GM21786 (cell line): ENCODE data around the gene BTNL3.

Source experiments
- ATAC-seq: cut with Tn5 transposase; IDR thresholded peaks from one replicate; pipeline ENCODE4 v1.9.1; 2021; ENCODE audit not compliant: unreplicated experiment

Gene BTNL3

GRCh38 chr5:181020688-181021087 is 32.0 kb downstream of the BTNL3 start:
- no peak for ATAC-seq

GRCh38 chr5:181024245-181025064 is 35.8 kb downstream of the BTNL3 start:
- ATAC-seq = no peak

- ATAC-seq = no peak
Measured at GRCh38 chr5:181027452-181028031, 38.9 kb downstream of the BTNL3 start.

GRCh38 chr5:181028032-181028819 is 39.6 kb downstream of the BTNL3 start:
- no peak for ATAC-seq

- ATAC-seq = no peak
Measured at GRCh38 chr5:181031716-181032115, 43.1 kb downstream of the BTNL3 start.

GRCh38 chr5:181035991-181036815 is 47.6 kb downstream of the BTNL3 start:
- ATAC-seq = no peak

GRCh38 chr5:181036816-181037364 is 48.2 kb downstream of the BTNL3 start:
- no peak for ATAC-seq

- ATAC-seq = no peak
Measured at GRCh38 chr5:181037365-181037861, 48.8 kb downstream of the BTNL3 start.

- no peak for ATAC-seq
Measured at GRCh38 chr5:181039471-181039870, 50.8 kb downstream of the BTNL3 start.

GRCh38 chr5:181039931-181040630 is 51.4 kb downstream of the BTNL3 start, which contains the start of gene BTNL9:
Gene BTNL9 (plus strand): TSS chr5:181040266. CDS start chr5:181045490, 5,224 bp downstream.
- no peak for ATAC-seq

GRCh38 chr5:181040631-181040945 is 51.9 kb downstream of the BTNL3 start:
- no peak for ATAC-seq

GRCh38 chr5:181041043-181041442 is 52.4 kb downstream of the BTNL3 start:
- no peak for ATAC-seq

GRCh38 chr5:181042036-181042713 is 53.5 kb downstream of the BTNL3 start:
- ATAC-seq = no peak

- no peak for ATAC-seq
Measured at GRCh38 chr5:181042722-181043121, 54.1 kb downstream of the BTNL3 start.

- ATAC-seq = no peak
Measured at GRCh38 chr5:181043285-181044092, 54.8 kb downstream of the BTNL3 start.

- ATAC-seq = no peak
Measured at GRCh38 chr5:181044093-181044599, 55.5 kb downstream of the BTNL3 start.

GRCh38 chr5:181044662-181045305 is 56.1 kb downstream of the BTNL3 start:
- ATAC-seq = no peak

- no peak for ATAC-seq
Measured at GRCh38 chr5:181045316-181045715, 56.7 kb downstream of the BTNL3 start.
